Mesendoderm (in vitro differentiated cells): ENCODE measurements around the gene FGGY.

Source experiments
- DNase-seq: peaks from one replicate; pipeline ENCODE4 v3.0.0; 2013
- H2AK5ac ChIP-seq: 2 replicates; pipeline ENCODE4 v1.6.1; 2013; ENCODE audit warnings: low read length, inconsistent platforms
- H2BK120ac ChIP-seq: 2 replicates; pipeline ENCODE4 v1.6.1; 2013; ENCODE audit warnings: low read depth, mild to moderate bottlenecking, low read length, moderate library complexity, mixed read lengths
- H2BK15ac ChIP-seq: replicated peaks from 2 replicates; pipeline ENCODE4 v1.6.1; 2013; ENCODE audit warnings: low read depth, mild to moderate bottlenecking, moderate library complexity
- H2BK5ac ChIP-seq: 2 replicates; pipeline ENCODE4 v1.6.1; 2013; ENCODE audit warnings: low read length, inconsistent platforms
- H3K18ac ChIP-seq: 2 replicates; pipeline ENCODE4 v1.6.1; 2013; ENCODE audit warnings: mild to moderate bottlenecking, low read length, mixed read lengths
- H3K23ac ChIP-seq: one replicate; pipeline ENCODE4 v1.6.1; 2013; ENCODE audit warnings: low read length
- H3K27ac ChIP-seq: 2 replicates; pipeline ENCODE4 v1.5.1; 2013; ENCODE audit warnings: low read depth, mild to moderate bottlenecking, inconsistent platforms, low read length, moderate library complexity
- H3K27me3 ChIP-seq: 2 replicates; pipeline ENCODE4 v1.6.1; 2013; ENCODE audit warnings: low read length, control low read depth, mild to moderate bottlenecking, inconsistent platforms; ENCODE audit not compliant: insufficient read depth, poor library complexity
- H3K36me3 ChIP-seq: 2 replicates; pipeline ENCODE4 v1.6.1; 2013; ENCODE audit warnings: low read length, inconsistent platforms; ENCODE audit not compliant: control insufficient read depth, insufficient read depth
- H3K4ac ChIP-seq: one replicate; pipeline ENCODE4 v1.6.1; 2013; ENCODE audit warnings: low read depth, mild to moderate bottlenecking, low read length, moderate library complexity
- H3K4me1 ChIP-seq: 2 replicates; pipeline ENCODE4 v1.6.1; 2013; ENCODE audit warnings: low read depth, low read length, inconsistent platforms; ENCODE audit not compliant: control insufficient read depth
- H3K4me2 ChIP-seq: 2 replicates; pipeline ENCODE4 v1.6.1; 2013; ENCODE audit warnings: low read length
- H3K4me3 ChIP-seq: 2 replicates; pipeline ENCODE4 v1.5.1; 2013; ENCODE audit warnings: mild to moderate bottlenecking, low read length
- H3K56ac ChIP-seq: one replicate; pipeline ENCODE4 v1.6.1; 2013; ENCODE audit warnings: low read length
- H3K79me1 ChIP-seq: 2 replicates; pipeline ENCODE4 v1.6.1; 2013; ENCODE audit warnings: low read length, inconsistent platforms
- H3K79me2 ChIP-seq: 2 replicates; pipeline ENCODE4 v1.6.1; 2013; ENCODE audit warnings: mild to moderate bottlenecking, low read length; ENCODE audit not compliant: control insufficient read depth, insufficient read depth
- H3K9ac ChIP-seq: 2 replicates; pipeline ENCODE4 v1.6.1; 2013; ENCODE audit warnings: low read length, inconsistent platforms
- H4K5ac ChIP-seq: one replicate; pipeline ENCODE4 v1.6.1; 2013; ENCODE audit warnings: low read length
- H4K8ac ChIP-seq: one replicate; pipeline ENCODE4 v1.6.1; 2013; ENCODE audit warnings: low read depth, mild to moderate bottlenecking, control low read depth, low read length, moderate library complexity
- WGBS: extraction: QIAGEN DNeasy Blood & Tissue Kit; methylation state at CpG from one replicate; pipeline ENCODE4 v1.1.7; 2013; ENCODE audit warnings: low lambda C conversion rate, missing lambda C conversion rate; ENCODE audit not compliant: insufficient coverage; ENCODE audit errors: extremely low coverage; 5-methylcytosine and 5-hydroxymethylcytosine counted together

Gene FGGY

GRCh38 chr1:59688976-59689375 lies 392.1 kb downstream of the FGGY start:
- no CpG with 5 or more reads among the region's 5 CpGs for WGBS
- Histone ChIP-seq H2BK120ac (no peak overlapping the region), H3K27ac (no peak overlapping the region), H3K79me2 (no peaks in the 10 kb centered on the region), H4K8ac (no peak overlapping the region), H3K4me3 (no peak overlapping the region), H3K4me1 (no peaks in the 10 kb centered on the region), H2BK15ac (no peak overlapping the region), H3K18ac (no peak overlapping the region), H3K79me1 (no peaks in the 10 kb centered on the region), H3K36me3 (no peaks in the 10 kb centered on the region), H4K5ac (no peak overlapping the region), H2AK5ac (no peak overlapping the region), H3K4ac (no peak overlapping the region), H2BK5ac (no peak overlapping the region), H3K4me2 (no peak overlapping the region), H3K56ac (no peak overlapping the region), H3K9ac (no peak overlapping the region), H3K23ac (no peak overlapping the region), H3K27me3 (no peaks in the 10 kb centered on the region)
- no peak for DNase-seq

GRCh38 chr1:59689730-59690129 lies 392.8 kb downstream of the FGGY start:
- Histone ChIP-seq H3K4ac (no peak overlapping the region), H3K9ac (no peak overlapping the region), H2BK15ac (no peak overlapping the region), H3K18ac (no peak overlapping the region), H3K79me2 (no peaks in the 10 kb centered on the region), H3K27me3 (no peaks in the 10 kb centered on the region), H2AK5ac (no peak overlapping the region), H2BK5ac (no peak overlapping the region), H3K4me2 (no peak overlapping the region), H4K5ac (no peak overlapping the region), H3K56ac (no peak overlapping the region), H3K79me1 (no peaks in the 10 kb centered on the region), H3K27ac (no peak overlapping the region), H3K36me3 (no peaks in the 10 kb centered on the region), H2BK120ac (no peak overlapping the region), H4K8ac (no peak overlapping the region), H3K4me3 (no peak overlapping the region), H3K4me1 (no peaks in the 10 kb centered on the region), H3K23ac (no peak overlapping the region)
- WGBS = no CpG with 5 or more reads among the region's 1 CpG
- no peak for DNase-seq

DNA sequence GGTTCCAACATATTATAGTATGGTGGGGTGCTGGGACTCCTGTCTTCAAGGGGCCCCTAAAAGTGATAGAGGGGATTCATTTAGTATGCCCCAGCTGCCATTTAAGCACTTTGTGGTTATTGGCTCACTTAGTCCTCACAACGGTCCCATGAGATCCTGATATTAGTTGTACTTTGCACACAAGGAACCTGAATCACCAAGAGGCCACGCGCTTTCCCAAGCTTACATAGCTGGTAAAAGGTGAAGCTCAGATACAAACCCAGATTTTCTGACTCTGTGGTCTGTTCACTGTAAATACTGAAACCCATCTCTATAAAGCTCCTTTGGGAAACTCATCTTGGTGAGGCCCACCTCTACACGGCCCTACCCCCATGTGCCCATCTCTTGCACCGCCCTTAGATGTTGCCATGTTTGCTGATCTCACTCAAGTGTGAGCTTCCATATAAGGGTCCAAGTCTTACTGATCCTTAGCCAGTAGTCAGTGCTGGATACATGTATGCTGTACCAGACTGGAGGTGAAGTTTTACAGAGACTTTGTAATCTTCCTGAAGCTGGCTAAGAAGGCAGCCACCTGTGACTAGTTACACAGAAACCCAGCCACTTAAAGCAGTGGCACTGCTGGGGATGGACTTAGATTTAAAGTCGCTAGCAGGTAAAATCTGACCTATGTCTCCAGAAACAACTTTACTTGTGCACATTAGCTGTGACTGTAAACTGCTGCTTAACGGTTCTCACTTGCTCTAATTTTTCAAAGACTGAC lies 393.5 kb downstream of the FGGY start:
- WGBS = no CpG with 5 or more reads among the region's 7 CpGs
- Histone ChIP-seq H3K56ac (no peak overlapping the region), H3K4ac (no peak overlapping the region), H3K23ac (no peak overlapping the region), H3K27ac (no peak overlapping the region), H4K5ac (no peak overlapping the region), H2AK5ac (no peak overlapping the region), H3K18ac (no peak overlapping the region), H3K9ac (no peak overlapping the region), H3K4me2 (no peak overlapping the region), H2BK5ac (no peak overlapping the region), H3K36me3 (no peaks in the 10 kb centered on the region), H3K79me2 (no peaks in the 10 kb centered on the region), H3K4me1 (no peaks in the 10 kb centered on the region), H2BK15ac (no peak overlapping the region), H4K8ac (no peak overlapping the region), H3K4me3 (no peak overlapping the region), H3K27me3 (no peaks in the 10 kb centered on the region), H3K79me1 (no peaks in the 10 kb centered on the region), H2BK120ac (no peak overlapping the region)
- no peak for DNase-seq

GRCh38 chr1:59691261-59691660 lies 394.4 kb downstream of the FGGY start:
- Histone ChIP-seq H3K23ac (no peak overlapping the region), H3K4me1 (no peaks in the 10 kb centered on the region), H2AK5ac (no peak overlapping the region), H2BK5ac (no peak overlapping the region), H2BK120ac (no peak overlapping the region), H3K27me3 (no peaks in the 10 kb centered on the region), H4K5ac (no peak overlapping the region), H4K8ac (no peak overlapping the region), H3K56ac (no peak overlapping the region), H3K79me1 (no peaks in the 10 kb centered on the region), H3K36me3 (no peaks in the 10 kb centered on the region), H3K18ac (no peak overlapping the region), H3K79me2 (no peaks in the 10 kb centered on the region), H3K4me2 (no peak overlapping the region), H3K4me3 (no peak overlapping the region), H3K4ac (no peak overlapping the region), H2BK15ac (no peak overlapping the region), H3K9ac (no peak overlapping the region), H3K27ac (no peak overlapping the region)
- WGBS = no CpG with 5 or more reads among the region's 4 CpGs
- peak; percentile 63 for DNase-seq

DNA sequence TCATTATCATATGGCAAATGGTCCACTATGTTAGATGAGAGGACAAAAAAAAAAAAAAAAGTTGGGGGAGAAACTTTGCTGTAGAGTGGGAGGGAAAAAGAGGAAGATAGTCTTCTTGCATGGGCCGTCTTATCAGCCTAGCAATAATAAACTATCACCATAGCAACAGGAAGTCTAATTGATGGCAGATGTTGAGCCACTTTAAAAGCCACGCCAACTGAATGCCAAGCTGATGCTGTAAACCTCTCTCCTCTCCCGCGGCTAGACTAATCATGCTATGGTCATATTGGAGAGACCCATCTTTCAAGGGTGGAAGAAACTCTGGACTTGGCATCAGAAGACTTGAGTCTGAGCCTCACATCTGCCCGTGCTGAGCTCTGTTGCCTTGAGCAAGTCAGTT lies 395.7 kb downstream of the FGGY start:
- Histone ChIP-seq H3K36me3 (no peaks in the 10 kb centered on the region), H3K23ac (no peak overlapping the region), H3K4me1 (no peaks in the 10 kb centered on the region), H2BK120ac (no peak overlapping the region), H3K27ac (no peak overlapping the region), H3K4me3 (no peak overlapping the region), H2BK15ac (no peak overlapping the region), H3K18ac (no peak overlapping the region), H2AK5ac (no peak overlapping the region), H3K4ac (no peak overlapping the region), H3K56ac (no peak overlapping the region), H2BK5ac (no peak overlapping the region), H3K27me3 (no peaks in the 10 kb centered on the region), H3K4me2 (no peak overlapping the region), H3K79me2 (no peaks in the 10 kb centered on the region), H3K9ac (no peak overlapping the region), H3K79me1 (no peaks in the 10 kb centered on the region), H4K5ac (no peak overlapping the region), H4K8ac (no peak overlapping the region)
- no CpG with 5 or more reads among the region's 5 CpGs for WGBS
- DNase-seq = peak; percentile 78

GRCh38 chr1:59693406-59693805 lies 396.5 kb downstream of the FGGY start:
- no peak overlapping the region for H3K18ac ChIP-seq
- no peaks in the 10 kb centered on the region for H3K79me2 ChIP-seq
- H4K8ac ChIP-seq = no peak overlapping the region
- no peak overlapping the region for H2BK15ac ChIP-seq
- H3K4ac ChIP-seq = no peak overlapping the region
- no peak overlapping the region for H3K27ac ChIP-seq
- DNase-seq = no peak
- H3K4me3 ChIP-seq = no peak overlapping the region
- no peaks in the 10 kb centered on the region for H3K4me1 ChIP-seq
- no peak overlapping the region for H2AK5ac ChIP-seq
- H4K5ac ChIP-seq = no peak overlapping the region
- H3K79me1 ChIP-seq = no peaks in the 10 kb centered on the region
- H3K56ac ChIP-seq = no peak overlapping the region
- H3K27me3 ChIP-seq = no peaks in the 10 kb centered on the region
- no peak overlapping the region for H2BK120ac ChIP-seq
- no peaks in the 10 kb centered on the region for H3K36me3 ChIP-seq
- H3K23ac ChIP-seq = no peak overlapping the region
- no peak overlapping the region for H2BK5ac ChIP-seq
- H3K9ac ChIP-seq = no peak overlapping the region
- no peak overlapping the region for H3K4me2 ChIP-seq
- no CpG with 5 or more reads among the region's 5 CpGs for WGBS
